ENCODE results near the gene RPS15.

- TF ChIP-seq POLR2AphosphoS5 (IDR thresholded peaks at IDR 0.05; ENCODE audit: low read depth) (no peak), SPI1 (IDR thresholded peaks at IDR 0.05; ENCODE audit: borderline replicate concordance, low read depth) (no peak), GABPA (IDR thresholded peaks at IDR 0.05; ENCODE audit: low read depth) (no peak)
- TF ChIP-seq, protein P1, sequence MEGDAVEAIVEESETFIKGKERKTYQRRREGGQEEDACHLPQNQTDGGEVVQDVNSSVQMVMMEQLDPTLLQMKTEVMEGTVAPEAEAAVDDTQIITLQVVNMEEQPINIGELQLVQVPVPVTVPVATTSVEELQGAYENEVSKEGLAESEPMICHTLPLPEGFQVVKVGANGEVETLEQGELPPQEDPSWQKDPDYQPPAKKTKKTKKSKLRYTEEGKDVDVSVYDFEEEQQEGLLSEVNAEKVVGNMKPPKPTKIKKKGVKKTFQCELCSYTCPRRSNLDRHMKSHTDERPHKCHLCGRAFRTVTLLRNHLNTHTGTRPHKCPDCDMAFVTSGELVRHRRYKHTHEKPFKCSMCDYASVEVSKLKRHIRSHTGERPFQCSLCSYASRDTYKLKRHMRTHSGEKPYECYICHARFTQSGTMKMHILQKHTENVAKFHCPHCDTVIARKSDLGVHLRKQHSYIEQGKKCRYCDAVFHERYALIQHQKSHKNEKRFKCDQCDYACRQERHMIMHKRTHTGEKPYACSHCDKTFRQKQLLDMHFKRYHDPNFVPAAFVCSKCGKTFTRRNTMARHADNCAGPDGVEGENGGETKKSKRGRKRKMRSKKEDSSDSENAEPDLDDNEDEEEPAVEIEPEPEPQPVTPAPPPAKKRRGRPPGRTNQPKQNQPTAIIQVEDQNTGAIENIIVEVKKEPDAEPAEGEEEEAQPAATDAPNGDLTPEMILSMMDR (IDR thresholded peaks at IDR 0.05; ENCODE audit: insufficient read depth, low read length), result no peak
- TF ChIP-seq, protein P2, sequence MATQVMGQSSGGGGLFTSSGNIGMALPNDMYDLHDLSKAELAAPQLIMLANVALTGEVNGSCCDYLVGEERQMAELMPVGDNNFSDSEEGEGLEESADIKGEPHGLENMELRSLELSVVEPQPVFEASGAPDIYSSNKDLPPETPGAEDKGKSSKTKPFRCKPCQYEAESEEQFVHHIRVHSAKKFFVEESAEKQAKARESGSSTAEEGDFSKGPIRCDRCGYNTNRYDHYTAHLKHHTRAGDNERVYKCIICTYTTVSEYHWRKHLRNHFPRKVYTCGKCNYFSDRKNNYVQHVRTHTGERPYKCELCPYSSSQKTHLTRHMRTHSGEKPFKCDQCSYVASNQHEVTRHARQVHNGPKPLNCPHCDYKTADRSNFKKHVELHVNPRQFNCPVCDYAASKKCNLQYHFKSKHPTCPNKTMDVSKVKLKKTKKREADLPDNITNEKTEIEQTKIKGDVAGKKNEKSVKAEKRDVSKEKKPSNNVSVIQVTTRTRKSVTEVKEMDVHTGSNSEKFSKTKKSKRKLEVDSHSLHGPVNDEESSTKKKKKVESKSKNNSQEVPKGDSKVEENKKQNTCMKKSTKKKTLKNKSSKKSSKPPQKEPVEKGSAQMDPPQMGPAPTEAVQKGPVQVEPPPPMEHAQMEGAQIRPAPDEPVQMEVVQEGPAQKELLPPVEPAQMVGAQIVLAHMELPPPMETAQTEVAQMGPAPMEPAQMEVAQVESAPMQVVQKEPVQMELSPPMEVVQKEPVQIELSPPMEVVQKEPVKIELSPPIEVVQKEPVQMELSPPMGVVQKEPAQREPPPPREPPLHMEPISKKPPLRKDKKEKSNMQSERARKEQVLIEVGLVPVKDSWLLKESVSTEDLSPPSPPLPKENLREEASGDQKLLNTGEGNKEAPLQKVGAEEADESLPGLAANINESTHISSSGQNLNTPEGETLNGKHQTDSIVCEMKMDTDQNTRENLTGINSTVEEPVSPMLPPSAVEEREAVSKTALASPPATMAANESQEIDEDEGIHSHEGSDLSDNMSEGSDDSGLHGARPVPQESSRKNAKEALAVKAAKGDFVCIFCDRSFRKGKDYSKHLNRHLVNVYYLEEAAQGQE (IDR thresholded peaks at IDR 0.05; ENCODE audit: insufficient replicate concordance, low read depth), result no peak
These were observed 40.4 kb upstream of the RPS15 start for GRCh38 chr19:1397838-1398237.

All from HL-60 (cell line).